ENCODE measurements around the gene MYL12A.

DNA sequence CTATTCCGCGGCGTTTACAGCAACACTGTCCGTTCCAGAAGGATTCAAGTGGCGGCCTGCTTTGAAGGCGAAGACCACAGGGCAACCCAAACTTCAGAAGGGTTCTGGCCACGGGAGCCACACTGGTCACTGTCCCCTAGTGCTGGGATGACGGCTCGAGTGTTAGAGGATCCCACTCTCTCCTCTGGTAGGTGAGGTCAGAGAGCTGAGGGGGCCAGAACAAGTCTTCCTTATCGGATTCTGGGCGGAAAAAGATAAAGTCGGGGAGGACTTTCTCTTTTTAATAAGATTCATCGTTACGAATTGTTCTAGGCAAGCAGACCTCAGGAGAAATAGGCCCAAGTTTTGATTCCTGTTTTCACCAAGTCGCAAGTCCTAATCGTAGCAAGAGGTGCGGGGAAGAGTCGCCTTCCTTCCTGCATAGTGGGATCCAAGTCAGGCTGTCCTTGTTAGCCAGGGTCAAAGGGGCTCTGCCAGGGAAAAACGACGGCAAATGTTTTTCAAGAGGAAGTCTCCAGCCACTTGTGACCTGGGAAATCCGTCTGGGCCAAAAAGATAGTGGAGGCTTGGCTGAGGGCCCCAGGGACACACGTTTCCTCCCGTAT, 864 bp upstream of the MYL12A start:
- TF ChIP-seq, protein P1, sequence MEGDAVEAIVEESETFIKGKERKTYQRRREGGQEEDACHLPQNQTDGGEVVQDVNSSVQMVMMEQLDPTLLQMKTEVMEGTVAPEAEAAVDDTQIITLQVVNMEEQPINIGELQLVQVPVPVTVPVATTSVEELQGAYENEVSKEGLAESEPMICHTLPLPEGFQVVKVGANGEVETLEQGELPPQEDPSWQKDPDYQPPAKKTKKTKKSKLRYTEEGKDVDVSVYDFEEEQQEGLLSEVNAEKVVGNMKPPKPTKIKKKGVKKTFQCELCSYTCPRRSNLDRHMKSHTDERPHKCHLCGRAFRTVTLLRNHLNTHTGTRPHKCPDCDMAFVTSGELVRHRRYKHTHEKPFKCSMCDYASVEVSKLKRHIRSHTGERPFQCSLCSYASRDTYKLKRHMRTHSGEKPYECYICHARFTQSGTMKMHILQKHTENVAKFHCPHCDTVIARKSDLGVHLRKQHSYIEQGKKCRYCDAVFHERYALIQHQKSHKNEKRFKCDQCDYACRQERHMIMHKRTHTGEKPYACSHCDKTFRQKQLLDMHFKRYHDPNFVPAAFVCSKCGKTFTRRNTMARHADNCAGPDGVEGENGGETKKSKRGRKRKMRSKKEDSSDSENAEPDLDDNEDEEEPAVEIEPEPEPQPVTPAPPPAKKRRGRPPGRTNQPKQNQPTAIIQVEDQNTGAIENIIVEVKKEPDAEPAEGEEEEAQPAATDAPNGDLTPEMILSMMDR (IDR thresholded peaks at IDR 0.05) = no peak
- TF ChIP-seq POLR2A (IDR thresholded peaks at IDR 0.05) = no peak

Data from thyroid gland (tissue), 4 donors.